ENCODE results near the gene SYMPK. TPM values are rescaled to one million over a fixed set of nuclear protein-coding genes. Genes with fewer than 3 reads are reported as not detected.
"Not testable (repeated sequence)": the region's sequence is repeated elsewhere in the genome, so short reads cannot be mapped to it uniquely, and the experiment has no call there.

The SYMPK gene
- total and polyA plus RNA-seq, 5 experiments from 2014 or later = 4.4 to 91.1 (median 15.4) TPM

DNA sequence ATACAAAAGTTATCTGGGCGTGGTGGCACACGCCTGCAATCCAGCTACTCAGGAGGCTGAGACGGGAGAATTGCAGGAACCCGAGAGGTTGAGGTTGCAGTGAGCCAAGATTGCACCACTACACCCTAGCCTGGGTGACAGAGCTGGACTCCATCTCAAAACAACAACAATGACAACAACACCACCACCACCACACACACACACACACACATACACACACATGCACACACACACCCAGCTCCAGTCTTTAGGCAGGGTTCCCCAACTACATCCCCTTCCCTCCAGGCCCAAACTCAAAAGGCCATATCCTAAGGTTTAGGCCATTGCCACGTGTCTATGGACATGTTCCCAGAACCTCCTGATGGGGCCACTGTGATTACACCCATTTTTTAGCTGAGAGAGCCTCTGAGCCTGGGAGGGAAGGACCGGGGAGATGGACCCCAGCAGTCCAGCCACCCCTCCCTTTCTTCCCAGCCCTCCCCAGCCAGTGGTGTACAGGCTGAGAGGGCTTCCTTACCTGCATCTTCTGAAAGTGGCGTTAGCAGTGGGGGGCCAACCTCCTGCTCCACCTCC is 61.3 kb downstream of the SYMPK start:
- POLR2A ChIA-PET = interaction anchor here (0.9 to 6.3 kb wide), 2 partner anchors 10 to 33 kb away, joined by 3 to 77 read pairs; partner anchors contain the start of gene SIX5
- peaks cover 0 to 2% (median 0%) of the 10 kb centered on the region in 9 donors for H3K9me3 Mint-ChIP-seq

DNA sequence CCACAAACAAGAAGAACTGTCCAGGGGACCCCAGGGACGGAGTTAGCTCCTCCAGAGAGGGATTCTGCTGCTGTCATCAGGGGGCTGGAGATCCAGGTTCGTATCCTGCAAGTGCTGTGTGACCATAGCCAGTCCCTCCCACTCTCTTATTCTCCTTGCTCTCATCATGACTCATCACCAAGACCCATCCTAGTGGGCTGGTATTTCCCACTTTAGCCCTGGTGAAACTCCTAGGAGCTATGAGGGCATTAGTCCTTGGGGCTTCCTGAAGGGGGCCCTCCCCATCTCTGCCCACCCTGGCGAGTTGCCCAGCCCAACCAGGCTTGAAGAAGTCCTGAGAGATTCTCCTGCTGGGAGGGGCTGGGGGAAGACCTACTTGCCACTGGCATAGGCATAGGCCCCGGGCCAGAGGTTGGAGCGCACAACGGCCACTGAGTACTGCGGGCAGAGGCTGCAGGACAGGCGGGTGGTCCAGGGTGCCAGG is 62.8 kb downstream of the SYMPK start:
- ATAC-seq (no peak), DNase-seq (no peak)
- H3K27ac Mint-ChIP-seq = no peak overlapping the region
- POLR2A ChIA-PET = interaction anchor here (1.2 to 6.3 kb wide), 5 partner anchors 16 to 31 kb away, joined by 3 to 77 read pairs (median 6); partner anchors contain the start of gene SIX5
- no peaks in the 10 kb centered on the region for H3K9me3 Mint-ChIP-seq
- no peak overlapping the region for H3K4me3 Mint-ChIP-seq
- H3K27me3 Mint-ChIP-seq = peaks cover 11 to 60% (median 31%) of the 10 kb centered on the region in 5 donors
- peaks cover 4 to 6% (median 5%) of the 10 kb centered on the region in 4 donors for H3K4me1 Mint-ChIP-seq
- H3K36me3 Mint-ChIP-seq = no peaks in the 10 kb centered on the region

More for the DNA sequence above, 61.3 kb downstream of the SYMPK start:
- DNase-seq (no peak), ATAC-seq (no peak)
- Mint-ChIP-seq H3K36me3 (no peaks in the 10 kb centered on the region), H3K27ac (no peak overlapping the region), H3K4me3 (no peak overlapping the region), H3K27me3 (peaks cover 9 to 47% (median 28%) of the 10 kb centered on the region in 5 donors), H3K4me1 (peaks cover 5 to 6% (median 5%) of the 10 kb centered on the region in 4 donors)

DNA sequence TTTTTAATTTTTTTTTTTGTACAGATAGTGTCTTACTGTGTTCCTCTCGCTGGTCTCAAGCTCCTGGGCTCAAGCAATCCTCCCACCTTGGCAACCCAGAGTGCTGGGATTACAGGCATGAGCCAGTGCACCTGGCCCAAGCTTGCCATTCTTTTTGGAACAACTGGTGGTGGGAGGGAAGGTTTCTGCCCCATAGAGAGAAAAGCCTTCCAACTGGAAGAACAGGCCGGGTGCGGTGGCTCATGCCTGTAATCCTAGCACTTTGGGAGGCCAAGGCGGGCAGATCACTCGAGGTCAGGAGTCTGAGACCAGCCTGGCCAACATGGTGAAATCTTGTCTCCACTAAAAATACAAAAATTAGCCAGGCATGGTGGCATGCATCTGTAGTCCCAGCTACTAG is 63.4 kb downstream of the SYMPK start:
- not testable (repeated sequence) for H3K4me3 Mint-ChIP-seq, H3K9me3 Mint-ChIP-seq, DNase-seq, ATAC-seq, H3K27ac Mint-ChIP-seq, H3K4me1 Mint-ChIP-seq, H3K36me3 Mint-ChIP-seq
- POLR2A ChIA-PET = interaction anchor here (0.7 to 6.3 kb wide), 5 partner anchors 17 to 884 kb away, joined by 3 to 77 read pairs (median 6); partner anchors contain the start of gene SIX5
- H3K27me3 Mint-ChIP-seq = peaks cover 15 to 65% (median 35%) of the 10 kb centered on the region in 5 donors

DNA sequence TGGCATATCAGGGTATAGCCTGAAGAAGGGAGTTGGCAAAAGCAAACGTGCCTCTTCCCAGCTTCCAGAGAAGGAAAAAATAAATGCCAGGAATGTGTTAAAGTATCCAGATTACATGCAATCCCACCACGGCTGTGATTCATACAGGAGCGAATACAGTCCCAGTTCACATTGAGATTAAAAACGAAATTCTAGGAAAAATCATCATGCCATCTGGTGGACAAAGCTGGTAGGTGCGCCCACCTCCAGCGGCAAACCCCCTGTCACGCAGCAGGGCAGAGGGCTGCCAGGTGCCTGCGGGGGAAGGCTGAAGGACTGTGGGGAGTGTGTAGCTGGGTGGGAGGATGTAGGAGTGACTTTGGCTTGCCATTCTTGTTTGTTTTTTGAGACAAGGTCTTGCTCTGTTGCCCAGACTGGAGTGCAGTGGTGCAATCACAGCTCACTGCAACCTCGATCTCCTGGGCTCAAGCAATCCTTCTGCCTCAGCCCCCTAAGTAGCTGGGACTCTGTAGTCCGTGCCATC is 63.9 kb downstream of the SYMPK start:
- H3K9me3 Mint-ChIP-seq = no peaks in the 10 kb centered on the region
- H3K4me3 Mint-ChIP-seq = no peak overlapping the region
- no peaks in the 10 kb centered on the region for H3K36me3 Mint-ChIP-seq
- ATAC-seq (peak; percentile 96 to 97), DNase-seq (peak; percentile 40 to 76 (median 61))
- POLR2A ChIA-PET = interaction anchor here (0.7 to 6.3 kb wide), 6 partner anchors 18 to 884 kb away, joined by 3 to 77 read pairs (median 6); partner anchors contain the start of gene SIX5
- H3K27ac Mint-ChIP-seq = peak overlapping the region in 2 of 10 donors; percentile 10 to 12
- H3K4me1 Mint-ChIP-seq = peaks cover 7 to 10% (median 8%) of the 10 kb centered on the region in 4 donors
- peaks cover 15 to 70% (median 35%) of the 10 kb centered on the region in 5 donors for H3K27me3 Mint-ChIP-seq

DNA sequence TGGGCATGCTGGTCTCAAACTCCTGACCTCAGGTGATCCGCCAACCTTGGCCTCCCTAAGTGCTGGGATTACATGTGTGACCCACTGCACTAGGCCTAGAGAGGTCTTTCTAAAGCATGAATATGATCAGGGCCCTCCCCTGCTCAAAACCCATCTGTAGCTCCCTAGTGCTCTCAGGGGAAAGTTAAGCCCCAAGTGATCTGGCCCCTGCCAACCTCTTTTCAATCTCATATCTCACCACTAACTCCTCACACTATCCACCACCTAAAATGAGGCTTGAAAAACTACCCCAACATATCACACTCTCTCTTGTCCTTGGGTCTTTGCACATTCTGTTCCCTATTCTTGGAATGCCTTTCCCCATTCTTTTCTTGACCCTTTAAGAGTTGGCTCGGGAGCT is 68.3 kb downstream of the SYMPK start:
- POLR2A ChIA-PET = interaction anchor here (0.6 to 5.6 kb wide), 3 partner anchors 14 to 109 kb away, joined by 4 to 60 read pairs (median 7); partner anchors contain the start of gene SIX5
- H3K27ac Mint-ChIP-seq = peak overlapping the region in 4 of 10 donors; percentile 54 to 95 (median 74)

DNA sequence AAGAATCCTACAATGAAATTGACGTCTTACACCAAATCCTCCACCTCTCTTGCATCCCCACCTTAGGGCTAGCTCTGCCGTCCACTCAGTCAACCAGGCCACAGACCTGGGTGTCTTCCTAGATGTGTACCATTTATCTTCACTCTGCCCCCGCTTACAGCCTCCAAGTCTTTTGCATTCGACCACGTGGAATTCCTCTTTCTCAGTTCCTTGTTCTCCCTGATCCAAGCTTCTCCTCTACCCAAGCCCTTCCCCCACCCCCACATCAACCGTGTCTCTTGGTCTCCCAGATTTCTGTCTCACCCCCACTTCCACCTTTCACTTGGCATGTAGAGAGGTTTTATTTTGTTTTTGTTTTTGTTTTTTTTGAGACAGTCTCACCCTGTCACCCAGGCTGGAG is 69.1 kb downstream of the SYMPK start:
- peaks cover 12 to 54% (median 32%) of the 10 kb centered on the region in 5 donors for H3K27me3 Mint-ChIP-seq
- no peaks in the 10 kb centered on the region for H3K9me3 Mint-ChIP-seq
- H3K36me3 Mint-ChIP-seq = peaks cover 6 to 22% (median 11%) of the 10 kb centered on the region in 3 donors
- DNase-seq (no peak), ATAC-seq (no peak)
- peaks cover 30 to 38% (median 36%) of the 10 kb centered on the region in 4 donors for H3K4me1 Mint-ChIP-seq
- peak overlapping the region in 9 of 10 donors; percentile 48 to 95 (median 75) for H3K27ac Mint-ChIP-seq
- peak overlapping the region in 8 of 10 donors; percentile 29 to 94 (median 78) for H3K4me3 Mint-ChIP-seq
- POLR2A ChIA-PET = interaction anchor here (0.7 to 5.6 kb wide), 2 partner anchors 25 to 70 kb away, joined by 6 to 60 read pairs; partner anchors contain the start of gene SIX5

More for the DNA sequence above, 68.3 kb downstream of the SYMPK start:
- Mint-ChIP-seq H3K4me3 (peak overlapping the region in 4 of 10 donors; percentile 4 to 48 (median 24)), H3K27me3 (peaks cover 16 to 56% (median 30%) of the 10 kb centered on the region in 5 donors), H3K4me1 (peaks cover 31 to 41% (median 40%) of the 10 kb centered on the region in 4 donors), H3K9me3 (no peaks in the 10 kb centered on the region), H3K36me3 (peaks cover 0 to 14% (median 4%) of the 10 kb centered on the region in 3 donors)
- DNase-seq (no peak), ATAC-seq (no peak)

DNA sequence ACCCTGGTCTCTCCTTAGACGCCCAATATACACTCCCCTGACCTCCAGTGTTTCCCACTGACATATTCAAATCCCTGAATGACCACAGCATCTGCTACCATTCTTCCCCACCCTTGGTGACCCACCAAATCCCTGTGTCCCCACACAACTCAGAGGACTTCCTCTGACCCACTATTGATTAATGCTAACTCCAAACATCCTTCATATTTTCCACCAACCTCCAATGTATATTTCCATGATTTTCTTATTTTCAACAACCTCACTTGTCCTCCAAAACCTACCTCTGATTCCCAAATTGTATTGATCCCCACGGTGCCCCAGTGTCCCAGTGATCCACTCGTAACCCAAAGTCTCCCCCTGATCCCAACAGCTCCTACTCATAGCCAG is 69.8 kb downstream of the SYMPK start:
- H3K27me3 Mint-ChIP-seq = peaks cover 11 to 56% (median 35%) of the 10 kb centered on the region in 5 donors

DNA sequence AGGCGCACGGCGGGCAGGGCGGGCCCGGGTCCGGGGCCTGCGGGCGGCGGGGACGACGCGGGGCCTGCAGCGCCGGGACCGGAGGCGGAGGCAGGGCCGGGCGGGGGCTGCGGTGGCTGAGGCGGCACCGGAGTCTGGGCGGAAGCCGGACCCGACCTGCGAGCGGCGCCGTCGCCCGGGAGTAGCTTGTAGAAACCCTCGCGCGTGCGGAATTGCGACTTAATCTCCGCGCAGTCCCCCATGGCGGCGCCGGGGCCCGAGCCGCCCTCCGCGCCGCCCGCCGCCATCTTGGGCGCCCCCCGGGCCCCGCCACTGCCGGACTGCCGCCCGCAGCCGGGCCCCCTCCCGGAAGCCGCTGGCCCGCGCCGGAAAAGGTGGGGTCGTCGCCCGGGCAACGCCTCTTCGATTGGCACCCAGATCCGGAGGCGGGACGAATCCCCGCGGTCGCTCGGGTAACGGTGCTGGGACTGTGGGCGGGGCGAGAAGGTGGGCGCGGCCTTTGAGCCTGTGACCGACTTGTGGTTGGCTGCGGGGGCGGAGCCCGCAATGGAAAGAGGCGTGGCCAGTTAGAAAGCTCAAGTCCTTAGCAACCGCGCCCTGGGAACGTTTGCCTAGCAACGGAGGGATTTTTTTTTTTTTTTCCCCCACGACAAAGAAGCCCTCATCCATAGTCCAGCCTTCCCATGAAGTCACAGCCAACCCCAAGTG is 70.3 kb downstream of the SYMPK start, which contains the start of gene DMWD:
DMWD (minus strand) TSS at position 376 of the 708 bp plus-strand sequence; CDS start at position 287, 89 bp downstream.
- DNase-seq = peak; percentile 98 to 99 (median 99)
- peak within 1 kb of the TSS; percentile 45 to 95 (median 90) for H3K27ac Mint-ChIP-seq
- peak within 1 kb of the TSS; percentile 83 to 94 (median 90) for H3K4me3 Mint-ChIP-seq
- peaks cover 9 to 56% (median 33%) of the 10 kb centered on the region in 5 donors for H3K27me3 Mint-ChIP-seq
- POLR2A ChIA-PET = interaction anchor here (0.7 to 5.6 kb wide), 10 partner anchors 10 to 293 kb away, joined by 3 to 60 read pairs (median 4); partner anchors contain the start of genes DMPK, FOXA3 and SIX5
- no peaks in the 10 kb centered on the region for H3K9me3 Mint-ChIP-seq
- H3K4me1 Mint-ChIP-seq = peaks cover 34 to 44% (median 37%) of the 10 kb centered on the region in 4 donors
- H3K36me3 Mint-ChIP-seq = peaks cover 7 to 34% (median 21%) of the 10 kb centered on the region in 3 donors
- peak; percentile 82 to 94 for ATAC-seq

More for the DNA sequence above, 69.8 kb downstream of the SYMPK start:
- Mint-ChIP-seq H3K4me1 (peaks cover 31 to 39% (median 36%) of the 10 kb centered on the region in 4 donors), H3K9me3 (no peaks in the 10 kb centered on the region), H3K27ac (peak overlapping the region; percentile 40 to 95 (median 89)), H3K36me3 (peaks cover 7 to 29% (median 15%) of the 10 kb centered on the region in 3 donors), H3K4me3 (peak overlapping the region; percentile 76 to 94 (median 85))
- POLR2A ChIA-PET = interaction anchor here (0.7 to 5.6 kb wide), 7 partner anchors 11 to 211 kb away, joined by 3 to 60 read pairs (median 3); partner anchors contain the start of genes DMPK, FOXA3 and SIX5
- DNase-seq (no peak), ATAC-seq (no peak)

DNA sequence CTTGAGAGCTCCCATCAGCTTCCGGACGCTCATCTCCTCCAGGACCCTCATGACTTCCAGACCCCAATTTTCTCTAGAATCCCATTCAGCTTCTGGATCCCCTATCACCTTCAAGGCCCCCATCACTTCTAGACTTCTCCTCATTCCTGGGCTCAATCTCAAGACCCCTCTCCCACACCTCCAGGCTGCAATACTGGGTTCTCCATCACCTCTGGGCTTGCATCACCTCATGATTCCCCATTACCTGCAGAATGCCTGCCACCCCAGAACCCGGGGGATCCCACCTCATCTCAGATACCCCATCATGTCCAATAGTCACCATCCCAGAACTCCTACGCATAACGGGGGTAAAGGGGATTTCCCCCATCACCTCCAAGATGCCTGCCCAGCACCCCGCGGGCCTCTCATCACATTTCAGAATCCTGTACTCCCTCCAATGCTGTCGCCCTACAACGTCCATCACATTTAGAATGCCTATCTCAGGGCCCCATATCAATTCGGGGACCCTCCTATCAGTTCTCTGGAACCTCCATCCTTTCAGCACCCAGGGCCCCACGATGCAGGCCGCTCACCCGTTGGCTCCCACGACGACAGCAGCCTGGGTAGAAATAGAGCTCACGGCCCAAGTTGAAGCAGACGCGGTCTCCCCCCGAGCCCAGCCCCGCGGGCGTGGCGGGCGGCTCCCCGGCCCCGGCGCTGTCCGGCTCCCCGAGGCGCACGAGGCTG is 71.0 kb downstream of the SYMPK start:
- Mint-ChIP-seq H3K4me3 (peak overlapping the region; percentile 79 to 93 (median 90)), H3K27ac (peak overlapping the region; percentile 45 to 91 (median 84)), H3K9me3 (no peaks in the 10 kb centered on the region), H3K36me3 (peaks cover 7 to 42% (median 27%) of the 10 kb centered on the region in 3 donors), H3K4me1 (peaks cover 34 to 45% (median 37%) of the 10 kb centered on the region in 4 donors), H3K27me3 (peaks cover 9 to 57% (median 32%) of the 10 kb centered on the region in 5 donors)
- POLR2A ChIA-PET = interaction anchor here (0.7 to 5.6 kb wide), 10 partner anchors 10 to 293 kb away, joined by 3 to 60 read pairs (median 4); partner anchors contain the start of genes DMPK and SIX5
- ATAC-seq = peak in 1 of 2 donors; percentile 20
- peak in 1 of 10 donors; percentile 19 for DNase-seq

DNA sequence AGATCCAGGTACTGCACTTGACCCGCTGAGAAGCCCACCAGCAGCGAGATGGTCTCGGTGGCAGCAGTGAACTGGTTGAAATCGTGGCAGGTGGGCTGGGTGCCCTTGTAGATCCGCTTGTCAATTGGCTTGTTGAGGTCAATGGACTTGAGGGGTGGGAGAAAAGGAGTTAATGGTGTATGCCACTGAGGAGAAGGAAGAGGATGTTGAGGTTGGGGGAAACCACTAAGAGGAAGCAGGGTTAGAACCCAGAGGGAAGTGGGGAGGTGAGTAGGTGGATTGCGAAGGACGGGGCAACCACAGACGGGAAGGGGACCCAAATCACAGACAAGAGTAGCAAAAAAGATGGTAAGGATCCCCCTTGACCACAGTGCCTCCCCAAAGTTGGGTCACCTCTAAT is 72.0 kb downstream of the SYMPK start:
- Mint-ChIP-seq H3K9me3 (no peaks in the 10 kb centered on the region), H3K36me3 (peaks cover 7 to 48% (median 35%) of the 10 kb centered on the region in 3 donors), H3K4me1 (peaks cover 34 to 45% (median 37%) of the 10 kb centered on the region in 4 donors), H3K4me3 (peak overlapping the region; percentile 79 to 93 (median 90)), H3K27ac (peak overlapping the region in 6 of 10 donors; percentile 17 to 84 (median 49)), H3K27me3 (peaks cover 9 to 53% (median 25%) of the 10 kb centered on the region in 5 donors)
- DNase-seq = peak in 5 of 10 donors; percentile 13 to 58 (median 55)
- POLR2A ChIA-PET = interaction anchor here (1.1 to 5.6 kb wide), 3 partner anchors 9 to 22 kb away, joined by 3 to 60 read pairs (median 7); partner anchors contain the start of genes DMPK and SIX5
- peak in 1 of 2 donors; percentile 19 for ATAC-seq

Measured in naive thymus-derived CD8-positive, alpha-beta T cell (primary cell).